Measurements from ENCODE around the gene BDH1.
"Not testable (repeated sequence)": the region's sequence is repeated elsewhere in the genome, so short reads cannot be mapped to it uniquely, and the experiment has no call there.

BDH1 gene

GRCh38 chr3:197478746-197479668 lies 76.8 kb downstream of the BDH1 start:
- no peak overlapping the region for H3K9ac ChIP-seq (ENCODE audit: low read length)
- H2AFZ ChIP-seq (ENCODE audit: low read depth, low read length, severe bottlenecking) = no peak overlapping the region

GRCh38 chr3:197477816-197478215 lies 78.0 kb downstream of the BDH1 start:
- not testable (repeated sequence) for H3F3A ChIP-seq (ENCODE audit: insufficient read depth); H3K36me3 ChIP-seq (ENCODE audit: low read length); H3K4me3 ChIP-seq (ENCODE audit: insufficient read depth, low read length, poor library complexity, severe bottlenecking); H3K27ac ChIP-seq (ENCODE audit: low read depth, low read length); H3K9me3 ChIP-seq (ENCODE audit: insufficient read depth, low read length); H3K27me3 ChIP-seq (ENCODE audit: low read length); H2AFZ ChIP-seq (ENCODE audit: low read depth, low read length, severe bottlenecking); H3K9ac ChIP-seq (ENCODE audit: low read length); H3K4me2 ChIP-seq (ENCODE audit: low read depth, low read length, poor library complexity, severe bottlenecking); H3K79me2 ChIP-seq (ENCODE audit: insufficient read depth, low read length); H3K9me2 ChIP-seq (replicated peaks; ENCODE audit: insufficient read depth, low read length); H4K20me1 ChIP-seq (ENCODE audit: low read depth, low read length)

More at GRCh38 chr3:197478746-197479668, 76.8 kb downstream of the BDH1 start:
- Histone ChIP-seq H3K4me3 (ENCODE audit: insufficient read depth, low read length, poor library complexity, severe bottlenecking) (no peak overlapping the region), H3F3A (ENCODE audit: insufficient read depth) (no peaks in the 10 kb centered on the region), H3K36me3 (ENCODE audit: low read length) (no peaks in the 10 kb centered on the region), H3K9me3 (ENCODE audit: insufficient read depth, low read length) (no peaks in the 10 kb centered on the region), H4K20me1 (ENCODE audit: low read depth, low read length) (no peaks in the 10 kb centered on the region), H3K27me3 (ENCODE audit: low read length) (0 out of 2 replicates have a peak, but pooled peaks cover 3% of the 10 kb centered on the region), H3K79me2 (ENCODE audit: insufficient read depth, low read length) (no peaks in the 10 kb centered on the region), H3K9me2 (replicated peaks; ENCODE audit: insufficient read depth, low read length) (no peaks in the 10 kb centered on the region), H3K27ac (ENCODE audit: low read depth, low read length) (no peak overlapping the region), H3K4me2 (ENCODE audit: low read depth, low read length, poor library complexity, severe bottlenecking) (no peak overlapping the region)
- TF ChIP-seq EZH2phosphoT487 (conservative IDR thresholded peaks at IDR 0.05; ENCODE audit: low read length) = no peak
- TF ChIP-seq CTCF (IDR thresholded peaks at IDR 0.05; ENCODE audit: insufficient read depth, low read length, poor library complexity, severe bottlenecking) = no peak

GRCh38 chr3:197475997-197476525 lies 79.7 kb downstream of the BDH1 start:
- Histone ChIP-seq H3F3A (ENCODE audit: insufficient read depth) (no peaks in the 10 kb centered on the region), H3K27ac (ENCODE audit: low read depth, low read length) (no peak overlapping the region), H3K27me3 (ENCODE audit: low read length) (0 out of 2 replicates have a peak, but pooled peaks cover 3% of the 10 kb centered on the region), H4K20me1 (ENCODE audit: low read depth, low read length) (no peaks in the 10 kb centered on the region), H2AFZ (ENCODE audit: low read depth, low read length, severe bottlenecking) (no peak overlapping the region), H3K4me2 (ENCODE audit: low read depth, low read length, poor library complexity, severe bottlenecking) (no peak overlapping the region), H3K79me2 (ENCODE audit: insufficient read depth, low read length) (no peaks in the 10 kb centered on the region), H3K4me3 (ENCODE audit: insufficient read depth, low read length, poor library complexity, severe bottlenecking) (no peak overlapping the region), H3K9ac (ENCODE audit: low read length) (no peak overlapping the region), H3K36me3 (ENCODE audit: low read length) (no peaks in the 10 kb centered on the region), H3K9me2 (replicated peaks; ENCODE audit: insufficient read depth, low read length) (no peaks in the 10 kb centered on the region), H3K9me3 (ENCODE audit: insufficient read depth, low read length) (no peaks in the 10 kb centered on the region)
- TF ChIP-seq EZH2phosphoT487 (conservative IDR thresholded peaks at IDR 0.05; ENCODE audit: low read length) (no peak), CTCF (IDR thresholded peaks at IDR 0.05; ENCODE audit: insufficient read depth, low read length, poor library complexity, severe bottlenecking) (no peak)

GRCh38 chr3:197475514-197475913 lies 80.3 kb downstream of the BDH1 start:
- no peak overlapping the region for H3K9ac ChIP-seq (ENCODE audit: low read length)

More at GRCh38 chr3:197475514-197475913, 80.3 kb downstream of the BDH1 start:
- Histone ChIP-seq H3K4me3 (ENCODE audit: insufficient read depth, low read length, poor library complexity, severe bottlenecking) (no peak overlapping the region), H3K4me2 (ENCODE audit: low read depth, low read length, poor library complexity, severe bottlenecking) (no peak overlapping the region), H3K36me3 (ENCODE audit: low read length) (no peaks in the 10 kb centered on the region), H3K9me2 (replicated peaks; ENCODE audit: insufficient read depth, low read length) (no peaks in the 10 kb centered on the region), H3K27me3 (ENCODE audit: low read length) (0 out of 2 replicates have a peak, but pooled peaks cover 3% of the 10 kb centered on the region), H2AFZ (ENCODE audit: low read depth, low read length, severe bottlenecking) (no peak overlapping the region), H3K27ac (ENCODE audit: low read depth, low read length) (no peak overlapping the region), H3K79me2 (ENCODE audit: insufficient read depth, low read length) (no peaks in the 10 kb centered on the region), H4K20me1 (ENCODE audit: low read depth, low read length) (no peaks in the 10 kb centered on the region), H3F3A (ENCODE audit: insufficient read depth) (no peaks in the 10 kb centered on the region), H3K9me3 (ENCODE audit: insufficient read depth, low read length) (no peaks in the 10 kb centered on the region)
- TF ChIP-seq EZH2phosphoT487 (conservative IDR thresholded peaks at IDR 0.05; ENCODE audit: low read length) = no peak
- no peak for TF ChIP-seq CTCF (IDR thresholded peaks at IDR 0.05; ENCODE audit: insufficient read depth, low read length, poor library complexity, severe bottlenecking)

Measured in SU-DHL-6 (cell line).